GM19025 (cell line): Measurements from ENCODE around the gene PFDN1.
"Not testable (repeated sequence)": the region's sequence is repeated elsewhere in the genome, so short reads cannot be mapped to it uniquely, and the experiment has no call there.

Source experiments
- ATAC-seq: cut with Tn5 transposase; IDR thresholded peaks from one replicate; pipeline ENCODE4 v1.9.1; 2021; ENCODE audit warnings: mild to moderate bottlenecking, low read depth, moderate library complexity; ENCODE audit not compliant: unreplicated experiment

The PFDN1 gene, protein sequence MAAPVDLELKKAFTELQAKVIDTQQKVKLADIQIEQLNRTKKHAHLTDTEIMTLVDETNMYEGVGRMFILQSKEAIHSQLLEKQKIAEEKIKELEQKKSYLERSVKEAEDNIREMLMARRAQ

DNA sequence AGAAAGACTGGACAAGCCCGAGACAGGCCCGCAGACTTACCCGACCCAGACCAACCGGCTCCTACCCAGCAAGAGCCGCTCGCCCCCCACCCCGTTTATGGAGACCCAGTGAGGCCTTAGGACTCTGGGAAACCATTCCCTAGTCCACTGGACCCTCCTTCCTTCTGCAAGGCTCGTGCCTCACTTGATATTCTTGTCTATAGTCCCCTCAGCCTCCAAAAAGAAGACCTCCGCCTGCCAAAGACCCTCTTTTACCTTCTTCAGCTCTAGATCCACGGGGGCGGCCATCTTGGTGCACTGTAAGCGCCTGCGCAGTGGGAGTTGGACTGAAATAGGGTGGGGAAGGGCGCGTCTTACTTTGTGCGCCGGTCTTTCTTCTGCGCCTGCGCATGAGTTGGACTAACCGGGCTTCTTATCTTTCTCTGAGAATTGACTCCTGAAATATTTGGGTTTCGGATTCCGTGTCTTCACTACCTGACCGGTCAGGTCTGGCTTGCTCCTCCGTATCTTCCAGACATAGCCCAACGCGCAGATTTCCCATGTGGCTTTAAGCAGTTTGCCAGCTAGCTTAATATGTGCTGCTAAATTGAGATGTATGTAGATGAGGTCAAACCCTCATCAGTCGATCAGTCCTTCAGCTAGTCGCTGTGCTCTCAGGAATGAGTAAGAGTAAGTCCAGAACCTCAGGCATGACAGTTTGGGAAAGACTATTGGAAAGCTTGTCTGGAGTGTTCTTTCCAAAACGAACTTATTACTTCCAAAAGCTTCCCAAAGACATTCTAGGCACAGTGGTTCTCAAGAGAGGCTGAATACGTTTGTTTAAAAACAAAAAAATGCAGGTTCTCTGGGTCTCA, at the start of gene PFDN1:
TSS of gene PFDN1 (minus strand) at position 316 of the 854 bp plus-strand sequence. CDS start at position 288, 28 bp downstream.
- peak; percentile 94 for ATAC-seq

- peak; percentile 56 for ATAC-seq
These were observed 48.9 kb upstream of the PFDN1 start for GRCh38 chr5:140351609-140352334.

DNA sequence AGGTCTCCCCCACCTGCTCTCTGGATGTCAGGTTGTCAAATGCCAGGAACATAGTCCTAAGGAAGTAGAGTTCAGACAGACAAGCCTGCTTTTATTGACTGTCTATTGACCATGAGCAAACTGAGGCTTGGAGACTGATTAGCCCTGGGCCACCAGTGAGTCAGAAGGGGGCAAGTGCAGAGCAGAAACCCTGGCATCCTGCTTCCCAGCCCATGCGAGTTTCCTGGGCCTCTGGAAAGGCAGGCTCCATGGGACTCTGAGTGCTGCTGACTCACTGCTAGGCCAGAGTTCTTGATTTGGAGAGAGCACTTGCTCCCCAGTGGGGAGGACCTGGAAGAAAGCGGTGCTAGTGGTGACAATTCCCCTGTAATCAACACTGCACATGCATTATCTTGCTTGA, 46.3 kb upstream of the PFDN1 start:
- ATAC-seq = no peak

DNA sequence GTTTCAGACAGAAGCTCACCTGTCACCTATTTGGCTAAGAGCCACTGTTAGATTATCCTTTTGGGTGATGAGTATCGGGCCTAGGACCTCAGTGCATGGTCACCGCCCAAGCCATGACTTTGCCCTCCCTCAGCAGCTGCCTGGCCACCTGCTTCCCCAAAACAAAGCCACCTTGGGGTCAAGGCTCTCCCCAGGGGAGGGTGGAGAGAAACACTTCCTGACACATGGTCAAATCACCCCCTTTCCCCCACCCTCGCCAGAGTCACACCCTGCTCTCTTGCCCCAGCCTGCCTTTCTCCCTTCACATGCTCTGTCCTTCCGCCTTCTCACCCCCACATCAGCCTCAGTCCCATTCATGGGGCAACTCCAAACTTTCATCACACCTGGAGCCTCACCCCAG, 45.2 kb upstream of the PFDN1 start:
- ATAC-seq = no peak

- ATAC-seq = no peak
These were observed 44.5 kb upstream of the PFDN1 start for GRCh38 chr5:140347360-140347759.

DNA sequence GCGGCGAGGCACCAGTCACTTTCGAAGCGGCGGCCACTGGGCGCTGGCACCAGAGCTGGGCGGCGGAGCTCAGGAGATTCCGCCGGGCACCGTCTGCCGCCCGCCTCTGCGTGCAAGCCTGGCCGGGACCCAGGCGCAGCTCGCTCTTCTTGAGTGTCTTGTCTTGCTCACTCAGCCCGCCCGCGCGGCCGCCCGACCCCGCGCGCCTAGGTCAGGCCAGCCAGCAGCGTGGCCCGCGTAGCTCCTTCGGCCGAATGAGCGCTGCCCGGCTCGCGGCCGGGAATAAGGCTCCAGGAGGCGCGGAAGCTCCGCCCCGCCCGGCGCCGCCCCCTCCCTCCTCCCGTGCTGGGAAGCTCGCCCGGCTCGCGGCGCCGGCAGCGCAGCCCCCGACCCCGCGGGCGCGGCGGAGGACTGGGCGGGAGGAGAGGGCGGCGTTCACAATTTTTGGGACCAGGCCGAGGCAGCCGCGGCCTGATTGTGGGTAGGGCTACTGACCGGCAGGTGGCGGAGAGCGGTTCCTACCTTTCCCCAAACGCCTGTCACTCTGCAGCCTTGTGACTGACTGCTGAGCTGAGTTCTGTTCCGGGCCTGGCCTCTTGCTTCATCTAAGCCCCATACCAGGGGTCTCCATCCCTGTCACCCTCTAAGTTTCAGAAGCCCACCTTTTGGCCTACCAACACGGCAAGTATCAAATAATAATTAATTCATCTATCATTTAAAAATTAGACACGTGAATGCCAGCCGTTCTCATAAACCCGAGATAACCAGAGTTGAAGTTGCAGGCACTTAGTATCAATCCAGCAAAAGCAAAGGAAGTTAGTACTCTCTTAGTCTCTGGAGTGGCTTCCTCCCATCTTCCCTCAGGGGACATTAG, 43.7 kb upstream of the PFDN1 start, which contains the start of gene HBEGF:
TSS of gene HBEGF (minus strand) at position 256 of the 874 bp plus-strand sequence. CDS start 275 bp downstream, outside the sequence.
- peak; percentile 69 for ATAC-seq

DNA sequence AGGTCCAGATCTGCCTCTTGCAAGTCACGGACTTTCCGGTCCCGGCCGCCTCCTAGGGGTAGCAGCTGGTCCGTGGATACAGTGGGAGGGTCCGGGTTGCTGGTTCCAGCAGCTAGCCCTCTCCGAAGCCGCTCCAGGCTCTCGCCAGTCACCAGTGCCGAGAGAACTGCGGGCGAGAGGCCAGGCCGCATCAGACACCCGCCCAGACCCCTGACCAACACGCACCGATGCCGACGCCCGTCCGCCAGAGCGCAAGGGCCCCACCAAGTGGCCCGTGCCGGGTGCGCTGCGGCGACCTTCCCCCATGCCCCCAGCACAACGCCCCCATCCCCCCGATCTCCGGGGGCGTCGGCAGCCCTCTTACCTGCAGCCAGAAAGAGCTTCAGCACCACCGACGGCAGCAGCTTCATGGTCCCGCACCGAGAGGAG, 43.0 kb upstream of the PFDN1 start:
- ATAC-seq = peak; percentile 12

- no peak for ATAC-seq
These were observed 42.0 kb upstream of the PFDN1 start for GRCh38 chr5:140344683-140345423.

DNA sequence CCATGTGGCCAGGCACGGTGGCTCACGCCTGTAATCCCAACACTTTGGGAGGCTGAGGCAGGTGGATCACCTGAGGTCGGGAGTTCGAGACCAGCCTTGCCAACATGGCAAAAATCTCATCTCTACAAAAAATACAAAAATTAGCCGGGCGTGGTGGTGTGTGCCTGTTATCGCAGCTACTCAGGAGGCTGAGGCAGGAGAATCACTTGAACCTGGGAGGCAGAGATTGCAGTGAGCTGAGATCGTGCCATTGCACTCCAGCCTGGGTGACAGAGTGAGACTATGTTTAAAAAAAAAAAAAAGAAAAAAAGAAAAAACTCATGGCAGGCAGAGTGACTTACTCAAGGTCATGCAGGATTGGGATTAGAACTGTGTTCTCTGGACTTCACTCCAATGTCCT, 40.9 kb upstream of the PFDN1 start:
- not testable (repeated sequence) for ATAC-seq

DNA sequence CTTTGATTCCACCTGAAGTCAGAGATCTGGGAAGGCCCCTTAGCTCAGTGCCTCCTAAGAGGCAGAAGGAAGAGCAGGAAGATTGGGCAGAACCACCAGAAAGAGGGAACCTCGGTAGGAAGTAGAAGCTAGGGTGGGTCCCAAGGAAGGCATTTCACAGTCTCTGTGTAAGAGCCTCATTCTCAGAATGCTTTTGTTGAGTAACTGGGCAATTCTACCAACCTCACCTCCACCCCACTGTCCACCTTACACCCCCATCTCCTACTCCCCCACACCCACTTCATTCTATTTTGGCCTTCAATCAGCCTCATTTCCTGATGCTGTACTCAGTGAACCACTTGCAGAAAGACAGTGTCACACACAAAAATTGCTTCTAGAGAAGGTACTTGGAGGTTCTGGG, 40.0 kb upstream of the PFDN1 start:
- ATAC-seq = no peak

DNA sequence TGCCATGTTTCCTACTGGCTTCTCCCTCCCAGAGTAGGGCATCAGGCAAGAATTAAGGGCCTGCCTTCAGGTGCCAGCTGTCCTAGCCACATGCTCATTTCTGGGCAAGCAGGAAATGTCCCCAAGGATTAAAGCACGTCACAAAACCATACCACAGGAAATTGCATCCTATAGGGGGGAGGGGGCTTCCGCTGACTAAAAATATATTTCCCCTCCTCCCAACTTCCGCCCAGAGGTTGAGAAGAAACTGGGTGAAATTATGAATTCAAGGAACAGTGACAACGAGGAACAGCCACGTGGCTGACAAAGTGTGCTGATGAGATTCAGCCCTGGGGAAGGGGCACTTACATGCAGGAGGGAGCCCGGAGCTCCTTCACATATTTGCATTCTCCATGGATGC, 39.4 kb upstream of the PFDN1 start:
- ATAC-seq = no peak

DNA sequence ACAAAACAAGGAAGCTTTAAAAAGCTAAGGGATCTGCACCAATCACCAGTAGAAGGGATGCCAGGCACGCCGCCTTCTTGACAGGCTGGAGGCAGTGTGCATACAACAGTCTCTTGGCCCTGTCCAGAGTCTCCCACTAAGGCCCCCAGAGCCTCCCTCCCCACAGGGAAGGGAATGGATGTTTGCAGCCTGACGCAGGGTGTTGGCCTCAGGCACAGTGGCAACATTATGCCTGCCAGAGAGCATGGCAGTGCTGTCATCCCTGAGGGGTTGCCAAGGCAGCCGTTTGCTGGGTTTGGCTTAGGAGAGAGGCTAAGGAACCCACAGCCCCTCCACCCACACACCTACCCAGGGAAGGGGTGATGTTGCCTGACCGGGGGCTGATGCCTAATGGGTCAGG, 38.7 kb upstream of the PFDN1 start:
- no peak for ATAC-seq

DNA sequence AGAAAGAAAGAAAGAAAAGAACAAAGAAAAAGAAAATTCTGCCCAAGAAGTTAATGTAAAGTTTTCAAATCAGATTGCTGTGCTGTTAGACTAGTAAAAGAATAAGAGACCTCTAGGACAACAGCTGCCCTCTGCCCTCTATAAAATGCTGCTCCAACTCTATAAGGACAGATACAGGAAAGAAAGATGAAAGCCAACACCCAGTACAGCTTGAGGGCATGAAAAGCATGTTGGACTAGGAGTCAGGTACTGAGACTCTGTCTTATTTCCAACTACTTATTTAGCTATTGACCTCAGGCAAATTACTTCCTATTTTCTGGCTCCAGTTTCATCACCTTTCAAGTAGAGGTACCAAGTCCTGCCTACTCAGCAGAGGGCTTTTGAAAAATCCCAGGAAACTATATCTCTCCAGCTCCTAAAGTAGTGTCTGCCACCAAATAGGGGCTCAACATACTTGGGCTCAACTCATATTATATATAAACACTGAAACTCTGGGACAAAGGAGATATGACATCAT, 37.8 kb upstream of the PFDN1 start:
- no peak for ATAC-seq

- no peak for ATAC-seq
These were observed 36.7 kb upstream of the PFDN1 start for GRCh38 chr5:140339636-140340035.

DNA sequence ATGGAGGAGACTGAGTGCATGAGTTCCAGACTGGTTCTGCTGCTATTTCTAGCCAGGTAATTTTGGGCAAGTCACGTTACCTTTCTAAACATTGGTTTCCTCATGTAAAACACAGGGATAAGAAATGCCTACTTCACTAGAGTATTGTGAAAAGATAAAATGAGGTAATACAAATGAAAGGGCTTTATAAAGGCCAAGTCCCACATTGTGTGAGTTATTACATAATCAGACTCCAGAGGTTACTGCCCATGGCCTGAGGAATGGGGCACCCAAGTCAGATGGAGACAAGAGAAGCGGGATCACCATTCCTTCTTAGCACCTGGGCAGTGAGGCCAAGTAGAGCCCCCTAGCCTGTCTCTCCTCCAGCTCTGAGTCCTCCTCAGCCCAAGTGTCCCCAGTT, 36.0 kb upstream of the PFDN1 start:
- ATAC-seq = no peak

GRCh38 chr5:140338336-140338735, 35.4 kb upstream of the PFDN1 start:
- no peak for ATAC-seq

DNA sequence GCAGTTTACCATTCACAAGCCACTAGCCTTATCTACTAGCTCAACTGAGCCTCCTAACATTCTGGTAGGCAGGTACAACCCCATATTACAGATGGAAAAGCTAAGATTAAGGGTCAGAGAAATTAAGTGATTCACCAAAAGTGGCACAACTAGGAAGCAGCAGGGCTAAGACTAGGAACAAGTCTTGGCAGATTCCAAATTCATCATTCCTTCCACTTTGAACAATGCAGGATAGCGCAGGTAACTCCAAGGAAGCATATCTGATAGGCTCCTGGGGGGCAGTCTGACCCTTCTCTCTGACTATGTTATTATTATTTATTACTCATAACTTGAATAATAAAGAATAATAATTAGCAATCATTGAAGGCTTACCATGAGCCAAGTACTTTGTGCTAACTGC, 35.0 kb upstream of the PFDN1 start:
- no peak for ATAC-seq

GRCh38 chr5:140336388-140336787, 33.5 kb upstream of the PFDN1 start:
- ATAC-seq = no peak

DNA sequence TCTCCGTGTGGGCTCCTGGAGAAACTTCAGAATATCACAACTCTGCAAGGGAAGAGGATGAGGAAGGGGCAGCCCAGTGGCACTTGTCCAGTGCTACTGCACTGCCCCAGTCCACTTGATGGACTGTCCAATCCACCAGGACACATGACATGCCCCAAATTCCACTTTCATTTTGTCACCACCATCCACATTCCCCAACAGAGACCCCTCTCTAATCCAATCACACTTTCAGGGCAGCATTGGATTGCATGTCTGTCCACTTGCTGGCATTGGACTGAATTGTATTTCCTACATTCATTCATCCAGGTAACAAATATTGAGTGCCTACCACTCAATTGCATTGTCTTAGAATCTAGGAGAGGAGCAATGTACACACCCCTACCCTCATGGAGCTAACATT, 28.7 kb upstream of the PFDN1 start:
- ATAC-seq = no peak
